Vagina (tissue), 2 donors: ENCODE data around the gene CETN2.
"Not testable (repeated sequence)": the region's sequence is repeated elsewhere in the genome, so short reads cannot be mapped to it uniquely, and the experiment has no call there.

ENCODE experiments used
- POLR2A ChIP-seq, 2 donors: fragments of 450-650 bp; IDR thresholded peaks; one replicate each; pipeline ENCODE4 v1.6.1; 2017; ENCODE audit warnings: antibody characterized with exemption in 2 of 2, mild to moderate bottlenecking in 2 of 2, moderate library complexity in 2 of 2
- POLR2AphosphoS5 ChIP-seq, 2 donors: sonication (generic); formaldehyde crosslinking; IDR thresholded peaks; one replicate each; pipeline ENCODE4 v1.9.0; 2017; ENCODE audit warnings: antibody characterized with exemption in 2 of 2, mild to moderate bottlenecking in 2 of 2, low read depth in 1 of 2; ENCODE audit not compliant: insufficient read depth in 1 of 2
- TF ChIP-seq, protein P1 (sequence below), 3 experiments: fragments of 450-650 bp in 2 of 3; fragments of 200-600 bp in 1 of 3; sonication (generic) in 1 of 3; IDR thresholded peaks; one replicate each; pipeline ENCODE4 v1.5.1; 2017 to 2019; ENCODE audit warnings: antibody characterized with exemption in 3 of 3, mild to moderate bottlenecking in 2 of 3, moderate library complexity in 2 of 3

DNA sequence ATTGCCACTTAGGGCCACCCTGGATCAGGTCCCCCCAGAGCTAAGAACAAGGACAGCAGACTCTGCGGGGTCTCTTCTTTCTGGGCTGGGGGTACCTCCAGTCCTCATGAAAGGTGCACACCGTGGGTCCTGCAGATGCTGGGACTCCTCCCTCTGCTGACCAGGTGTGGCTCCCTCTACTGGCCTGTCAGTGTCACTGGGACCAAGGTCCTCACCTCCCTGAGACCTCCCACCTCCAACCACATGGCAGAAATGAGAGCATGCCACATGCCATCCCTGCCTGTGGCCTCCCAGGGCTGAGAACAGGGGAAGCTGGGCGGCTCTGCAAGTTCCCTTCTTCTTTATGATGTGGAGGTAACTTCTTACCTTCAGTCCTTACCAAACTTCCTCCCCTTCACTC lies 43.5 kb downstream of the CETN2 start:
- TF ChIP-seq, protein P1, sequence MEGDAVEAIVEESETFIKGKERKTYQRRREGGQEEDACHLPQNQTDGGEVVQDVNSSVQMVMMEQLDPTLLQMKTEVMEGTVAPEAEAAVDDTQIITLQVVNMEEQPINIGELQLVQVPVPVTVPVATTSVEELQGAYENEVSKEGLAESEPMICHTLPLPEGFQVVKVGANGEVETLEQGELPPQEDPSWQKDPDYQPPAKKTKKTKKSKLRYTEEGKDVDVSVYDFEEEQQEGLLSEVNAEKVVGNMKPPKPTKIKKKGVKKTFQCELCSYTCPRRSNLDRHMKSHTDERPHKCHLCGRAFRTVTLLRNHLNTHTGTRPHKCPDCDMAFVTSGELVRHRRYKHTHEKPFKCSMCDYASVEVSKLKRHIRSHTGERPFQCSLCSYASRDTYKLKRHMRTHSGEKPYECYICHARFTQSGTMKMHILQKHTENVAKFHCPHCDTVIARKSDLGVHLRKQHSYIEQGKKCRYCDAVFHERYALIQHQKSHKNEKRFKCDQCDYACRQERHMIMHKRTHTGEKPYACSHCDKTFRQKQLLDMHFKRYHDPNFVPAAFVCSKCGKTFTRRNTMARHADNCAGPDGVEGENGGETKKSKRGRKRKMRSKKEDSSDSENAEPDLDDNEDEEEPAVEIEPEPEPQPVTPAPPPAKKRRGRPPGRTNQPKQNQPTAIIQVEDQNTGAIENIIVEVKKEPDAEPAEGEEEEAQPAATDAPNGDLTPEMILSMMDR (IDR thresholded peaks at IDR 0.05), result not testable (repeated sequence)
- not testable (repeated sequence) for TF ChIP-seq POLR2AphosphoS5 (IDR thresholded peaks at IDR 0.05; ENCODE audit: insufficient read depth in 1 of 2, low read depth in 1 of 2); POLR2A (IDR thresholded peaks at IDR 0.05)
